ENCODE data around the gene CPB2. TPM values are rescaled to one million over a fixed set of nuclear protein-coding genes. Genes with fewer than 3 reads are reported as not detected.
A peak's percentile ranks its signal among the peaks of the same experiment; 100 is the strongest.

The CPB2 gene
- total RNA-seq, 2 donors from 2014 or later, result not detected

DNA sequence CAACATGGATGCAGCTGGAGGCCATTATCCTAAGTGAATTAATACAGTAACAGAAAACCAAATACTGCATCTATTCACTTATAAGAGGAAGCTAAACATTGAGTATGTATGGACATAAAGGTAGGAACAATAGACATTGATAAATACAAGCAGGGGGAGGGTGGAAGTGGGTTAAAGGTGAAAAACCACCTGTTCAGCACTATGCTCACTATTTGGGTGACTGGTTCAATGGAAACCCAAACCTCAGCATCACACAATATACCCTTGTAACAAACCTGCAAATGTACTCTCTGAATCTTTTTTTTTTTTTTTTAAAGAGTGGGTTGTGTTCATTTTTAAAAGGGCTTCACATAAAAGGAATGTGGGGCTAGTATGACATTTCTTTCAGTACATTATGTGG is 26.9 kb upstream of the CPB2 start:
- H3K9me3 ChIP-seq, result no peaks in the 10 kb centered on the region
- H3K4me3 ChIP-seq, result no peak overlapping the region
- no peaks in the 10 kb centered on the region for H3K27me3 ChIP-seq
- no peaks in the 10 kb centered on the region for H3K4me1 ChIP-seq
- no peak for DNase-seq (ENCODE audit: low spot score)
- TF ChIP-seq, protein P1, sequence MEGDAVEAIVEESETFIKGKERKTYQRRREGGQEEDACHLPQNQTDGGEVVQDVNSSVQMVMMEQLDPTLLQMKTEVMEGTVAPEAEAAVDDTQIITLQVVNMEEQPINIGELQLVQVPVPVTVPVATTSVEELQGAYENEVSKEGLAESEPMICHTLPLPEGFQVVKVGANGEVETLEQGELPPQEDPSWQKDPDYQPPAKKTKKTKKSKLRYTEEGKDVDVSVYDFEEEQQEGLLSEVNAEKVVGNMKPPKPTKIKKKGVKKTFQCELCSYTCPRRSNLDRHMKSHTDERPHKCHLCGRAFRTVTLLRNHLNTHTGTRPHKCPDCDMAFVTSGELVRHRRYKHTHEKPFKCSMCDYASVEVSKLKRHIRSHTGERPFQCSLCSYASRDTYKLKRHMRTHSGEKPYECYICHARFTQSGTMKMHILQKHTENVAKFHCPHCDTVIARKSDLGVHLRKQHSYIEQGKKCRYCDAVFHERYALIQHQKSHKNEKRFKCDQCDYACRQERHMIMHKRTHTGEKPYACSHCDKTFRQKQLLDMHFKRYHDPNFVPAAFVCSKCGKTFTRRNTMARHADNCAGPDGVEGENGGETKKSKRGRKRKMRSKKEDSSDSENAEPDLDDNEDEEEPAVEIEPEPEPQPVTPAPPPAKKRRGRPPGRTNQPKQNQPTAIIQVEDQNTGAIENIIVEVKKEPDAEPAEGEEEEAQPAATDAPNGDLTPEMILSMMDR (IDR thresholded peaks at IDR 0.05), result no peak
- no peak overlapping the region for H3K27ac ChIP-seq
- H3K36me3 ChIP-seq, result no peaks in the 10 kb centered on the region

DNA sequence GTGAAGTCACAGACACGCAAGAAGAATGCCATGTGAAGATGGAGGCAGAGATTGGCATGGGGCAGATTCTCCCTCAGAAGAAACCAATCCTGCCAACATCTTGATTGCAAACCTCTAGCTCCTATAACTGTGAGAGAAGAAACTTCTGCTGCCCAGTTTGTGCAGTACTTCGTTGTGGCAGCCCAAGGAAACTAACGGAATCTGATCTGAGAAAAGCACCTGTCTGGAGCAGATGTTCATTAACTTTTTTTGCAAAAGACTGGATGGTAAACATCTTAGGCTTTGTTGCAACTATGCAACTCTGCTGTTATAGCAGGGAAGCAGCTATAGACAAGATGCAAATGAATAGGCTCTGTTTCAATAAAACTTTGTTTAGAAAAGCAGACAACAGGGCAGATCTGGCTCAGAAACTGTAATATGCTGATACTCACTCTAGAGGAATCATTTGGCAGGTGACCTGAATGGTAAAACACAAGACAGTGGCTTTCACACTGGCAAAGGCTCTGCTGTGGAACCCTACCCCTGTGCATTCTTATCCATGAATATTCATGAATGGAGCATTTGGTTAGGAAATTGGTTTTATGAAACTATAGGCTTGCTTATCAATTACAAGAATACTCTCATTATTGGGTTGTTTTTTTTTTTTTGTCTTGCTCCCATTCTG is 25.3 kb upstream of the CPB2 start:
- Histone ChIP-seq H3K9me3 (no peaks in the 10 kb centered on the region), H3K4me3 (no peak overlapping the region), H3K36me3 (no peaks in the 10 kb centered on the region), H3K27ac (no peak overlapping the region), H3K4me1 (no peaks in the 10 kb centered on the region), H3K27me3 (no peaks in the 10 kb centered on the region)
- DNase-seq (ENCODE audit: low spot score), result no peak
- TF ChIP-seq, protein P1 (IDR thresholded peaks at IDR 0.05), result no peak

DNA sequence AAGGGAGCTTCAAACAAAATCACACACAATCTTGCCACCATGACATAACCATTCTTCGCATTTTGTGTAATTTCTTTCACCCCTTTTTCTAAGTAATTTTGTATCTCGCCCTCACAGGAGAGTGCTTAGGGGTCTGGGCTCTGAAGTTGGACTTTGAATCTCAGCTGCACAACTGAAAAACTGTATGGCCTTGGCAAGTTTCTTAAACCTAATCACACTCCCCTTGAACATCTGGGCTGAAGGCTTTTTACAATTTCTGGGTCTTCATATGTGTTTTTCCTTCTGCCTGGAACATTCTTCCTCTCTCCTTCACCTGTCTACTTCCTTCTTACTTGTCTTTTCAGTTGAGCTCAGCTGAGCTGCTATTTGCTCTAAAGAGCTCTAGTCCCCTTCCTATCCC is 24.3 kb upstream of the CPB2 start:
- no peak overlapping the region for H3K4me3 ChIP-seq
- no peaks in the 10 kb centered on the region for H3K36me3 ChIP-seq
- H3K27me3 ChIP-seq, result no peaks in the 10 kb centered on the region
- H3K4me1 ChIP-seq, result no peaks in the 10 kb centered on the region
- DNase-seq (ENCODE audit: low spot score), result no peak
- H3K9me3 ChIP-seq, result no peaks in the 10 kb centered on the region
- no peak overlapping the region for H3K27ac ChIP-seq
- TF ChIP-seq, protein P1 (IDR thresholded peaks at IDR 0.05), result no peak

DNA sequence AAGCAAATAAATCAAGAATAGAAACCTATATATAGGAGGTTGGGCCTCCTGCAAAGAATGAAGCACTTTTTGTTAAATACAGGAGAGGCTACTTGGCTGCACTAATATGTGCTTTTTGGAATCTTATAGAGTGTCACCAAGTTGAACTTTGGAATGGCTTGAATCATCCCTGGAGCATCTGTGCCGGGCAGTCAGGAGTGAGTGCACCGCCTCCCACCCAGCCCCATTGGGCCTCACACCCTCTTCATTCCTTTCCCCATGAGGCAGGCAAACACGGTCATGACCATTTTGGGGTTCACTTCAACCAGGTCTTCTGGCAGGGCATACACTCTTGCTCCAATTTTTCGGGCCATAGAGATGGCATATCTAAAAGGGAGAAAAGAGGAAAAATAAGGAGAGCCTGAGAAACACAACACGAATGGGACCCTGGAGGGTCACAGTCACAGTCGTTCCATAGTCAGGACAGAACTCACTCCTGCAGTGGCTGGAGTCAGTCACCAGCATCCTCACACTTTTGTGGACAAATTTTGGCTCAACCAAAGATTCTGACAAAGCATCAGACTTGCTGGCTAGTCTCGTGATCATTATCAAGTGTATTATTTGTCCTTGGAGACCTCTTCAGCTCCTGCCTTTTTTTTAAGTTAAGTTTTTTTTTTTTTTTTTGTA is 22.7 kb upstream of the CPB2 start:
- Histone ChIP-seq H3K9me3 (no peaks in the 10 kb centered on the region), H3K36me3 (no peaks in the 10 kb centered on the region), H3K4me1 (no peaks in the 10 kb centered on the region), H3K27ac (no peak overlapping the region), H3K4me3 (no peak overlapping the region), H3K27me3 (no peaks in the 10 kb centered on the region)
- TF ChIP-seq, protein P1 (IDR thresholded peaks at IDR 0.05), result no peak
- DNase-seq (ENCODE audit: low spot score), result no peak

DNA sequence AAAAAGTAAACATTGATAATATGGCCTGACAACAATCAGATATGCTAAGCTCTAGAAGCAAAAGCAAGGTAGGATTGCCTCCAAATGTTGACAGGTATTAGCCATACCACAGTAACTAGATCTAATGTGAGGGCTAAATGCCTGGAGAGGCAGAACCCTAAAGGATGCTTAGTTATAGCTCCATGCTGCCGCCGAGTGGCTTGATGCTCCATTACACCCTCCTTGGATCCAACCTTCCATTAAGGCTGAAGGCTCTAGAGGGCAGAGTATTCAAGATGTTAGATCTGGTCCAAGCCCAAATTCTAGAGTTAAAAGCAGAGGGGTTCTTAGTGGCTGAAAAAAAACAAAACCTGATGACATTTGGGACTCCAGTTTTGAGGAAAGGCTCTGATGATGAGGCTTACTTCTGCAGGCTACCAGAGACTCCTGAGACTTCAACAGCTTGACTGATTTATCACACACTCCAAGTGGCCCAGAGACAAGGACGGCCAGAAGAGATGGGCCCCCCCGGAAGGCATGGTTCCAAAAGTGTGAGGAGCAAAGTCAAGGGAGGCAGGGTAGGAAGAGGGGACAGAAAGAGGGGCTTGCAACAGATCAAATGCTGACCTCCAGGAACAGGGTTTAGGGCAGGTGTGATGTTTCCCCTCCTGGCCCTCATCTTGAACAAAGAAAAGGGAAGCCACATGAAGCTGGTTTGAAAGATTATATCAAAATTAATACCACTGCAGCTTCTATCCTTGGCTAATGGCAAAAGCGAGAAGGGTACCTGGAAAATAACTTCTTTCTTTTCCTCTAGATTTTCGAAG is 21.9 kb upstream of the CPB2 start:
- H3K4me1 ChIP-seq, result no peaks in the 10 kb centered on the region
- no peaks in the 10 kb centered on the region for H3K27me3 ChIP-seq
- H3K9me3 ChIP-seq, result no peaks in the 10 kb centered on the region
- TF ChIP-seq, protein P1 (IDR thresholded peaks at IDR 0.05), result peak; percentile 2 to 77
- DNase-seq (ENCODE audit: low spot score), result no peak
- H3K36me3 ChIP-seq, result no peaks in the 10 kb centered on the region
- no peak overlapping the region for H3K4me3 ChIP-seq
- H3K27ac ChIP-seq, result no peak overlapping the region

Data from right atrium auricular region (tissue), 2 donors.